GM18873 (cell line): ENCODE measurements around the gene RBM10.

Source experiments
- ATAC-seq: cut with Tn5 transposase; IDR thresholded peaks from one replicate; pipeline ENCODE4 v1.9.1; 2021; ENCODE audit warnings: mild to moderate bottlenecking, moderate library complexity, moderate number of reproducible peaks; ENCODE audit not compliant: unreplicated experiment, low FRiP score

The RBM10 gene

DNA sequence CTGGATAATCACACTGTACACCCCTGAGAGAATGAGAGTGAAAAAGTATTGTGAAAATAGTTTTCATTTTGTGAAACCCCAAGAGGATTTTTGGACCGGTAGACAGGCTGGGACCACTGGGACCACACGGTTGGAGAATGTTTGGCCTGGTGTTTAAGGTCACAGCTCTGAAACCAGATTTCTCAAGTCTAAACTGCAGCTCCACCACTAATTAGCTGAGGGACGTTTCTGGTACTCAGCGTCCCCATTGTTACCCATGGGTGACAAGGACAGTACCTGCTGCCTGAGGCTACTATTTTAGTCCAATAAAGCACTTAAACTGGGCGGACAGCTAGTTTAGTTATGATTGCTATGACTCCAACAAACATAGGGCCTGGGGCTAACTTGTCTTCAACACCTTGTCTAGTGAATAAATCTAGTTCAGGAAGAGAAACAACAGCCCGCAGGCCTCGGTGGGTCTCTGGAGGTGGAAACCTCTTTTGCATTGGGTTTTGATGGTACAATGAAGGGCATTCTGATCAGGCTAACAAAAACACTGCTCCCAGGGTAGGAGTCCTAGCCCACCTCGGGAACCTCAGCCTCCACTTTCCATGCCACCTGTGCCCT lies 87.3 kb downstream of the RBM10 start:
- ATAC-seq: no peak

DNA sequence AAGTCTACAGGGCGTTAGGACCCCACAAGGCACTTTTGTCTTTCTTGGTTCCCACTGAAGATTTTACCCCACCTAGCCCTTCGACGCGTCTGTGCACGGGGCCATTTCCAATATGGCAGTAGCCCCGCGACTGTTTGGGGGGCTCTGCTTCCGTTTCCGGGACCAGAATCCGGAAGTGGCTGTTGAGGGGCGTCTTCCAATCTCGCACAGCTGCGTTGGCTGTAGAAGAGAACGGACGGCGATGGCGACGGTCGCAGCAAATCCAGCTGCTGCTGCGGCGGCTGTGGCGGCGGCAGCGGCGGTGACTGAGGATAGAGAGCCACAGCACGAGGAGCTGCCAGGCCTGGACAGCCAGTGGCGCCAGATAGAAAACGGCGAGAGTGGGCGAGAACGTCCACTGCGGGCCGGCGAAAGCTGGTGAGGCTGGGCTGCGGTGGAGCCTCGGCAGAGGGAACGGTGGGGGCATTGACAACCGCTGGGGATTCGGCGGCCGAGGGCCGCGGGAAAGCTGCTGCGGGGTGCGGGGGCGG lies 87.8 kb downstream of the RBM10 start, which contains the start of gene USP11:
TSS of gene USP11 (plus strand) at position 207 of the 530 bp plus-strand sequence. CDS start at position 242, 35 bp downstream.
- ATAC-seq: no peak

DNA sequence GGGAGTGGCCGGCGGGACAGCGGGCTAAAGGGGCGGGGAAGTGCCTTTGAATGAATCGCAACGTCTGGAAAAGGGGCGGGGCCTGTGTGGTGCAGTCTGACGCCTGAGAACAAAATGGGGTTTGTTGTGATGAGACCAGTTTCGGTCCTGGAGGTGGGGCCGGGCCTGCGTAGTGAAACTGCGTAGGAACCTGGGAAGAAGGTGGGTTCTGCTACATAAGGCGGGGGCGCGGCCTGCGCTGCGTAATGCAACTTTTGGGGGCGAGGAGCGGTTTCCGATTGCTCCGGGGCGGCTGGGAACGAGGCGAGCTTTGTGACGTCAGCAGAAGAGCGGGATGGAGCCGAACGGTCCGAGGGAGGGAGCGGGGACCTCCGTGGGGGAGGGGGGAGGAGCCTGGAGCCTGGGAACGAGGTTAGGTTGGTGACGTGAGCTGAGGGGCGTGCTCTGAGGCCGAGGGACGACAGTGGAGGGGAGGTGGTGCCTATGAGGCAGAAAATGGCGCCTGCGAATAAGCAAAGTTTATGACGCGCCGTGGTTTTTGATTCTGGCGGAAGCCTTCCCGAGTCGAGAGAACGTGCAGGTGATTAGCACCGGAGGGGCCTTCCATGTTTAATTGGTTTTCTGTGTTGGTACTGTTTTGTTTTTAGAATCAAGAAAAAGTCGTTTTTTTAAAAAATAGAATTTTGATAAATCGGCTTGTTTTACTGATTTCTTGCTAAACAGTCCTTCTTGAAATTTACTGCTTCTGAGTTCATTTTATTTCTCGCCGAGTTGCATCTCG lies 88.5 kb downstream of the RBM10 start:
- ATAC-seq: peak; percentile 86

DNA sequence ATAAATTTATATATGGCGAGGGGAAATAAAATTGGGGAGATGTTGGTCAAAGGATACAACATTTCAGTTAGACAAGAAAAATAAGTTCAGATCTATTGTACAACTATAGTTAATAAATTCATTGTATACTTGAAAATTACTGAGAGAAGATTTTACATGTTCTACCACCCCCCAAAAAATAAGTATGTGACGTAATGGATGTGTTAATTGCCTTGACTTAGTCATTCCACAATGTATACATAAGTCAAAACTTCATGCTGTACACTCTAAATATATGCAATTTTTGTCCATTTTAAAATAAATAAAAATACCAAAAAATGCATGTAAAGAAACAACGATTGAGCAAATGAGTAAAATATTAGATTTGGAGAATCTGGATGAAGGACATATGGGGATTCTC lies 89.6 kb downstream of the RBM10 start:
- ATAC-seq: no peak

DNA sequence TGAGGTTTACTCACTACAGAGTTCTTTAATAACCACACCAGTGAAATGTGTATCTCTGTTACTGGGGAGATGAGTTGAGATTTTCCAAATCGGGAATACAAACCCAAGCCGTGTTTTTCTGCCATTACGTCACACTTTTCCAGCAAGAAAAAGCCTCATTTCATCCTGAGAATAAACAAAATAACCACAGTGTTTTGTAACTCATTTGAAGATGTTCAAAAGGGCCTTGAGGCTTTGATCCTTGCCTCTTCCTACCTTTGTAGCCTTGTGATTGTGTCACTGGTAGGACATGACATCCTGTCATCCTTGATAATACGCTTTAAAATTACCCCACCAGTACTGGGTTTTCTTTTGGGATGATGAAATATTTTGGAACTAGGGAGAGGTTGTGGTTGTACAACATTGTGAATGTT lies 90.7 kb downstream of the RBM10 start:
- no peak for ATAC-seq
